ENCODE results near the gene SCNN1A. TPM values are rescaled to one million over a fixed set of nuclear protein-coding genes. Genes with fewer than 3 reads are reported as not detected.

SCNN1A gene
- total and polyA plus RNA-seq, 2 of the 4 experiments (the other 2 are of a cell fraction), result 0.41 TPM; not detected in 1

- H3K18ac ChIP-seq (ENCODE audit: low read depth, low read length), result no peak overlapping the region
- no peak overlapping the region for H3K4ac ChIP-seq (ENCODE audit: low read depth, low read length)
- ChIA-PET POLR2A (ENCODE audit: unreplicated experiment) (interaction anchor here (0.6 kb wide), 1 partner anchor 160 kb away, joined by 3 read pairs; no protein-coding TSS in a partner anchor), CTCF (interaction anchor here (0.6 to 1.4 kb wide), 6 partner anchors 42 to 385 kb away, joined by 3 to 8 read pairs (median 3); no protein-coding TSS in a partner anchor)
- DNase-seq (peak; percentile 90), ATAC-seq (ENCODE audit: low read depth) (peak; percentile 99)
- H3K9me3 ChIP-seq (ENCODE audit: control insufficient read depth, insufficient read depth, low read length), result no peaks in the 10 kb centered on the region
- in situ Hi-C loops (cut with MboI; ENCODE audit: low sequenced_read_pairs), result loop anchor here (5.0 kb wide), 2 partner anchors 39 to 119 kb away; no protein-coding TSS in a partner anchor
- no peaks in the 10 kb centered on the region for H3K27me3 ChIP-seq (ENCODE audit: control insufficient read depth, insufficient read depth, low read length)
- H3K23ac ChIP-seq (ENCODE audit: low read depth, low read length), result no peak overlapping the region
- H4K5ac ChIP-seq (ENCODE audit: low read depth, low read length), result no peak overlapping the region
- no peak overlapping the region for H3K56ac ChIP-seq (ENCODE audit: extremely low read depth, insufficient read depth, low read length)
- TF ChIP-seq CTCF (conservative IDR thresholded peaks at IDR 0.05; ENCODE audit: low read depth, low read length) (peak; percentile 96), CEBPB (IDR thresholded peaks at IDR 0.05; ENCODE audit: low read depth, low read length) (peak; percentile 75), RAD21 (IDR thresholded peaks at IDR 0.05; ENCODE audit: low read length) (peak; percentile 97), CHD1 (IDR thresholded peaks at IDR 0.05; ENCODE audit: low read depth, low read length) (no peak), RFX5 (IDR thresholded peaks at IDR 0.05; ENCODE audit: low read depth, low read length) (no peak), MAFK (IDR thresholded peaks at IDR 0.05; ENCODE audit: low read depth, low read length) (no peak), BHLHE40 (IDR thresholded peaks at IDR 0.05; ENCODE audit: low read depth, low read length) (peak; percentile 91), SMC3 (IDR thresholded peaks at IDR 0.05; ENCODE audit: low read depth, low read length) (peak; percentile 94), USF2 (IDR thresholded peaks at IDR 0.05; ENCODE audit: low read depth, low read length) (peak; percentile 87), POLR2A (IDR thresholded peaks at IDR 0.05; ENCODE audit: low read depth, low read length) (peak; percentile 54; the same call in 1 of the 2 replicates), MXI1 (IDR thresholded peaks at IDR 0.05; ENCODE audit: borderline replicate concordance, low read depth, low read length) (peak; percentile 56; the same call in 1 of the 2 replicates), MAZ (IDR thresholded peaks at IDR 0.05; ENCODE audit: borderline replicate concordance, low read depth, low read length) (peak; percentile 28; the same call in 1 of the 2 replicates)
- H2BK15ac ChIP-seq (ENCODE audit: low read depth, low read length), result no peak overlapping the region
- no peak overlapping the region for H3K27ac ChIP-seq (ENCODE audit: insufficient read depth, low read length)
- H2AFZ ChIP-seq (replicated peaks; ENCODE audit: low read length, poor library complexity), result peak overlapping the region; percentile 16
- H3K9me1 ChIP-seq (ENCODE audit: insufficient read depth, low read length), result peaks cover 7% of the 10 kb centered on the region; the same call in 1 of the 2 replicates
- no peak overlapping the region for H3K9ac ChIP-seq (ENCODE audit: low read depth, low read length)
- H4K20me1 ChIP-seq (ENCODE audit: insufficient read depth, low read length), result no peaks in the 10 kb centered on the region
- no peak overlapping the region for H4K91ac ChIP-seq (ENCODE audit: insufficient read depth, low read depth, low read length)
- WGBS, 2 experiments (ENCODE audit: extremely low coverage in 2 of 2, insufficient read length in 1 of 2), result 7% methylated on average over 5 of the region's 9 CpGs; no CpG with 5 or more reads in 1 of the 2 experiments
- intact Hi-C loops (cut with micrococcal nuclease), result loop anchor here (1.0 to 2.0 kb wide), 6 partner anchors 42 to 133 kb away; partner anchors contain the start of genes GAPDH and IFFO1
- no peaks in the 10 kb centered on the region for H3K4me1 ChIP-seq (ENCODE audit: control insufficient read depth, insufficient read depth, low read length)
- H3K4me3 ChIP-seq (ENCODE audit: insufficient read depth, low read depth, low read length), result no peak overlapping the region
- H4K8ac ChIP-seq (ENCODE audit: low read depth in 2 of 2, low read length in 2 of 2), result 0 out of 4 replicates have a peak overlapping the region, but pooled peaks of 1 of the 2 experiments have one; percentile 3
- dilution Hi-C loops (cut with HindIII; ENCODE audit: low sequenced_read_pairs, unreplicated experiment), result no loop called here
- H3K36me3 ChIP-seq (ENCODE audit: control insufficient read depth, insufficient read depth, low read length), result no peaks in the 10 kb centered on the region
- H3K79me1 ChIP-seq (ENCODE audit: low read depth in 1 of 2, low read length in 2 of 2), result no peaks in the 10 kb centered on the region
- no peak overlapping the region for H3K4me2 ChIP-seq (ENCODE audit: low read depth, low read length)
- no peak overlapping the region for H2AK5ac ChIP-seq (ENCODE audit: low read depth, low read length)
- no peak overlapping the region for H2BK20ac ChIP-seq (ENCODE audit: low read depth, low read length)
- H3K14ac ChIP-seq (replicated peaks; ENCODE audit: low read depth, low read length), result no peak overlapping the region
- no peak overlapping the region for H2BK120ac ChIP-seq (ENCODE audit: low read depth, low read length)
- H2BK5ac ChIP-seq (ENCODE audit: low read depth, low read length, poor library complexity, severe bottlenecking), result no peak overlapping the region
- no TSS peak for BruUV-seq (replicated peaks)
- peak overlapping the region; percentile 1 for H2AK9ac ChIP-seq (replicated peaks; ENCODE audit: low read depth, low read length, poor library complexity)
These were observed 48.1 kb upstream of the SCNN1A start for GRCh38 chr12:6423267-6424007.

All from IMR-90 (cell line).